H9 (cell line): ENCODE results near the gene AGBL4. TPM values are rescaled to one million over a fixed set of nuclear protein-coding genes. Genes with fewer than 3 reads are reported as not detected.

ENCODE experiments used
- DNase-seq: peaks from one replicate; pipeline ENCODE4 v3.0.0-alpha.2; 2017
- H2AFZ ChIP-seq: one replicate; pipeline ENCODE4 v1.6.1; 2013; ENCODE audit warnings: mild to moderate bottlenecking, low read length, control low read depth, moderate library complexity
- H2AK5ac ChIP-seq: 2 replicates; pipeline ENCODE4 v1.6.1; 2013; ENCODE audit warnings: low read length, control low read depth, mixed read lengths; ENCODE audit not compliant: insufficient read length
- H2BK120ac ChIP-seq: one replicate; pipeline ENCODE4 v1.6.1; 2013; ENCODE audit warnings: low read depth, mild to moderate bottlenecking, low read length, control low read depth, inconsistent platforms; ENCODE audit not compliant: poor library complexity, severe bottlenecking
- H2BK12ac ChIP-seq: 2 replicates; pipeline ENCODE4 v1.6.1; 2013; ENCODE audit warnings: low read length, control low read depth, mixed read lengths, low read depth; ENCODE audit not compliant: insufficient read length
- H2BK15ac ChIP-seq: 2 replicates; pipeline ENCODE4 v1.6.1; 2013; ENCODE audit warnings: low read depth, low read length, control low read depth
- H2BK20ac ChIP-seq: one replicate; pipeline ENCODE4 v1.6.1; 2013; ENCODE audit warnings: low read depth, mild to moderate bottlenecking, low read length, control low read depth, inconsistent platforms; ENCODE audit not compliant: poor library complexity, severe bottlenecking
- H2BK5ac ChIP-seq: 2 replicates; pipeline ENCODE4 v1.6.1; 2013; ENCODE audit warnings: low read length, control low read depth, mixed read lengths; ENCODE audit not compliant: insufficient read length
- H3K14ac ChIP-seq: 2 replicates; pipeline ENCODE4 v1.6.1; 2013; ENCODE audit warnings: low read length, control low read depth; ENCODE audit not compliant: insufficient read depth
- H3K18ac ChIP-seq: 2 replicates; pipeline ENCODE4 v1.6.1; 2013; ENCODE audit warnings: low read depth, mild to moderate bottlenecking, mixed read lengths, low read length, control low read depth; ENCODE audit not compliant: insufficient read length
- H3K23ac ChIP-seq: 2 replicates; pipeline ENCODE4 v1.6.1; 2013; ENCODE audit warnings: low read length, control low read depth, mixed read lengths, low read depth; ENCODE audit not compliant: insufficient read length
- H3K23me2 ChIP-seq: 2 replicates; pipeline ENCODE4 v1.6.1; 2013; ENCODE audit warnings: low read depth, mild to moderate bottlenecking, mixed read lengths, low read length, control low read depth; ENCODE audit not compliant: insufficient read length, poor library complexity, severe bottlenecking
- H3K27ac ChIP-seq: 2 replicates; pipeline ENCODE4 v1.5.1; 2013; ENCODE audit warnings: low read length, control low read depth, mixed read lengths, low read depth; ENCODE audit not compliant: insufficient read length
- H3K27me3 ChIP-seq: 2 replicates; pipeline ENCODE4 v1.6.1; 2013; ENCODE audit warnings: low read length, control low read depth, inconsistent platforms; ENCODE audit not compliant: insufficient read depth
- H3K4ac ChIP-seq: 2 replicates; pipeline ENCODE4 v1.6.1; 2013; ENCODE audit warnings: low read depth, mild to moderate bottlenecking, control low read depth, inconsistent platforms, low read length, moderate library complexity
- H3K4me1 ChIP-seq: 2 replicates; pipeline ENCODE4 v1.6.1; 2013; ENCODE audit warnings: low read length, control low read depth, inconsistent platforms; ENCODE audit not compliant: insufficient read depth
- H3K4me2 ChIP-seq: 2 replicates; pipeline ENCODE4 v1.6.1; 2013; ENCODE audit warnings: low read length, control low read depth, mixed read lengths; ENCODE audit not compliant: insufficient read length, insufficient read depth
- H3K56ac ChIP-seq: 2 replicates; pipeline ENCODE4 v1.6.1; 2013; ENCODE audit warnings: low read depth, mild to moderate bottlenecking, mixed read lengths, low read length, control low read depth; ENCODE audit not compliant: insufficient read length
- H3K79me1 ChIP-seq: 2 replicates; pipeline ENCODE4 v1.6.1; 2013; ENCODE audit warnings: low read depth, mild to moderate bottlenecking, moderate library complexity, low read length, control low read depth, inconsistent platforms; ENCODE audit not compliant: insufficient read depth, poor library complexity, severe bottlenecking
- H3K79me2 ChIP-seq: 2 replicates; pipeline ENCODE4 v1.6.1; 2013; ENCODE audit warnings: low read length, control low read depth, inconsistent platforms; ENCODE audit not compliant: insufficient read depth
- H3K9ac ChIP-seq: 2 replicates; pipeline ENCODE4 v1.6.1; 2013; ENCODE audit warnings: low read length, control low read depth, mixed read lengths; ENCODE audit not compliant: insufficient read length; ENCODE audit errors: extremely low read depth
- H3K9me3 ChIP-seq: one replicate; pipeline ENCODE4 v1.6.1; 2013; ENCODE audit warnings: low read depth, low read length, inconsistent platforms; ENCODE audit not compliant: control insufficient read depth
- H3T11ph ChIP-seq: one replicate; pipeline ENCODE4 v1.6.1; 2013; ENCODE audit warnings: mild to moderate bottlenecking, low read length, control low read depth, inconsistent platforms
- H4K20me1 ChIP-seq: one replicate; pipeline ENCODE4 v1.6.1; 2013; ENCODE audit not compliant: control insufficient read depth, insufficient read length, insufficient read depth
- H4K5ac ChIP-seq: 2 replicates; pipeline ENCODE4 v1.6.1; 2013; ENCODE audit warnings: low read depth, mild to moderate bottlenecking, mixed read lengths, low read length, control low read depth; ENCODE audit not compliant: insufficient read length
- H4K8ac ChIP-seq: replicated peaks from 2 replicates; pipeline ENCODE4 v1.6.1; 2013; ENCODE audit warnings: low read length, control low read depth, mixed read lengths, low read depth; ENCODE audit not compliant: insufficient read length
- H4K91ac ChIP-seq: 2 replicates; pipeline ENCODE4 v1.6.1; 2013; ENCODE audit warnings: low read depth, mild to moderate bottlenecking, moderate library complexity, mixed read lengths, low read length, control low read depth; ENCODE audit not compliant: insufficient read length
- H3K27ac Mint-ChIP-seq, 3 experiments: 2 replicates in 2 of 3; 3 replicates in 1 of 3; pipeline ENCODE4 v1.8.0; 2020 to 2021; ENCODE audit warnings: mixed read lengths in 3 of 3, mild to moderate bottlenecking in 1 of 3, moderate library complexity in 1 of 3
- H3K27me3 Mint-ChIP-seq: 2 replicates; pipeline ENCODE4 v1.8.0; 2021; ENCODE audit warnings: low read depth, mild to moderate bottlenecking, moderate library complexity, mixed read lengths
- H3K36me3 Mint-ChIP-seq, 3 experiments: 2 replicates in 2 of 3; 3 replicates in 1 of 3; pipeline ENCODE4 v1.8.0; 2020 to 2021; ENCODE audit warnings: low read depth in 3 of 3, mixed read lengths in 3 of 3; ENCODE audit not compliant: insufficient read depth in 1 of 3
- H3K4me1 Mint-ChIP-seq, 2 experiments: 2 replicates each; pipeline ENCODE4 v1.8.0; 2020; ENCODE audit warnings: mixed read lengths in 2 of 2
- H3K4me3 Mint-ChIP-seq, 2 experiments: 2 replicates in 1 of 2; 3 replicates in 1 of 2; pipeline ENCODE4 v1.8.0; 2020 to 2021; ENCODE audit warnings: mild to moderate bottlenecking in 2 of 2, mixed read lengths in 2 of 2, moderate library complexity in 1 of 2
- H3K9me3 Mint-ChIP-seq, 2 experiments: 2 replicates in 1 of 2; 3 replicates in 1 of 2; pipeline ENCODE4 v1.8.0; 2020; ENCODE audit warnings: mild to moderate bottlenecking in 2 of 2, mixed read lengths in 2 of 2, moderate library complexity in 1 of 2
- CTCF ChIP-seq: fragments of 200-600 bp; sonication (generic); conservative IDR thresholded peaks from 3 replicates; pipeline ENCODE4 v1.8.0; 2021; ENCODE audit warnings: antibody characterized with exemption, mild to moderate bottlenecking
- WGBS: extraction: QIAGEN DNeasy Blood & Tissue Kit; methylation state at CpG from one replicate; pipeline ENCODE4 v1.1.7; 2013; ENCODE audit warnings: missing lambda C conversion rate, low lambda C conversion rate, mixed read lengths; ENCODE audit not compliant: insufficient read length; ENCODE audit errors: extremely low coverage; 5-methylcytosine and 5-hydroxymethylcytosine counted together
- total RNA-seq: library from RNA; stranded (reverse); gene quantifications from 2 replicates; pipeline ENCODE4 v1.2.1, GENCODE V29; 2021

Gene AGBL4
- total RNA-seq, 1 experiment from 2014 or later = not detected

GRCh38 chr1:48785869-48786268 is 1237.9 kb downstream of the AGBL4 start:
- Histone ChIP-seq H3K79me2 (no peaks in the 10 kb centered on the region), H3K79me1 (no peaks in the 10 kb centered on the region), H4K8ac (no peak overlapping the region), H3K27ac (no peak overlapping the region), H3K9me3 (no peaks in the 10 kb centered on the region), H3K14ac (no peak overlapping the region), H2AK5ac (no peak overlapping the region), H2BK20ac (no peak overlapping the region), H3T11ph (no peak overlapping the region), H2BK120ac (no peak overlapping the region), H3K27me3 (no peaks in the 10 kb centered on the region), H3K4ac (no peak overlapping the region), H3K4me1 (no peaks in the 10 kb centered on the region), H2BK12ac (no peak overlapping the region), H3K4me2 (no peak overlapping the region), H4K20me1 (no peaks in the 10 kb centered on the region), H3K23me2 (no peaks in the 10 kb centered on the region), H3K18ac (no peak overlapping the region), H3K23ac (no peak overlapping the region), H3K56ac (no peak overlapping the region), H4K91ac (no peak overlapping the region), H2AFZ (no peak overlapping the region), H3K9ac (no peak overlapping the region), H2BK15ac (no peak overlapping the region), H4K5ac (no peak overlapping the region), H2BK5ac (no peak overlapping the region)
- peaks cover 2% of the 10 kb centered on the region; the same call in 1 of the 2 replicates for H3K27me3 Mint-ChIP-seq
- whole genome bisulfite sequencing = no CpG with 5 or more reads among the region's 1 CpG
- H3K27ac Mint-ChIP-seq = no peak overlapping the region
- H3K36me3 Mint-ChIP-seq = no peaks in the 10 kb centered on the region
- no peaks in the 10 kb centered on the region for H3K9me3 Mint-ChIP-seq
- TF ChIP-seq CTCF = no peak
- H3K4me1 Mint-ChIP-seq = peaks cover under 1 to 1% of the 10 kb centered on the region in 2 experiments; a peak in 2 of 4 replicates
- no peak overlapping the region for H3K4me3 Mint-ChIP-seq
- DNase-seq = no peak
